Body of pancreas (tissue), 4 donors: Measurements from ENCODE around the gene ASCC3.

Experiments used
- POLR2A ChIP-seq, 3 donors: fragments of 450-650 bp; IDR thresholded peaks; one replicate each; pipeline ENCODE4 v1.6.1; 2016; ENCODE audit warnings: antibody characterized with exemption in 3 of 3, mild to moderate bottlenecking in 2 of 3
- TF ChIP-seq, protein P1 (sequence below), 7 experiments: fragments of 450-650 bp in 4 of 7; fragments of 200-600 bp in 3 of 7; sonication (generic) in 3 of 7; IDR thresholded peaks; one replicate each; pipeline ENCODE4 v1.5.1; 2016 to 2019; ENCODE audit warnings: antibody characterized with exemption in 7 of 7

GRCh38 chr6:100559859-100560258, 321.3 kb downstream of the ASCC3 start:
- TF ChIP-seq, protein P1, sequence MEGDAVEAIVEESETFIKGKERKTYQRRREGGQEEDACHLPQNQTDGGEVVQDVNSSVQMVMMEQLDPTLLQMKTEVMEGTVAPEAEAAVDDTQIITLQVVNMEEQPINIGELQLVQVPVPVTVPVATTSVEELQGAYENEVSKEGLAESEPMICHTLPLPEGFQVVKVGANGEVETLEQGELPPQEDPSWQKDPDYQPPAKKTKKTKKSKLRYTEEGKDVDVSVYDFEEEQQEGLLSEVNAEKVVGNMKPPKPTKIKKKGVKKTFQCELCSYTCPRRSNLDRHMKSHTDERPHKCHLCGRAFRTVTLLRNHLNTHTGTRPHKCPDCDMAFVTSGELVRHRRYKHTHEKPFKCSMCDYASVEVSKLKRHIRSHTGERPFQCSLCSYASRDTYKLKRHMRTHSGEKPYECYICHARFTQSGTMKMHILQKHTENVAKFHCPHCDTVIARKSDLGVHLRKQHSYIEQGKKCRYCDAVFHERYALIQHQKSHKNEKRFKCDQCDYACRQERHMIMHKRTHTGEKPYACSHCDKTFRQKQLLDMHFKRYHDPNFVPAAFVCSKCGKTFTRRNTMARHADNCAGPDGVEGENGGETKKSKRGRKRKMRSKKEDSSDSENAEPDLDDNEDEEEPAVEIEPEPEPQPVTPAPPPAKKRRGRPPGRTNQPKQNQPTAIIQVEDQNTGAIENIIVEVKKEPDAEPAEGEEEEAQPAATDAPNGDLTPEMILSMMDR (IDR thresholded peaks at IDR 0.05): no peak
- no peak for TF ChIP-seq POLR2A (IDR thresholded peaks at IDR 0.05)
